Hematopoietic multipotent progenitor cell treated with erythropoietin and hydrocortisone succinate and interleukin-3 and kit ligand, for 6 days (in vitro differentiated cells): ENCODE measurements around the gene SLC43A1.

Source experiments
- DNase-seq: peaks from one replicate; pipeline ENCODE4 v3.0.0-alpha.2; 2015

SLC43A1 gene

DNA sequence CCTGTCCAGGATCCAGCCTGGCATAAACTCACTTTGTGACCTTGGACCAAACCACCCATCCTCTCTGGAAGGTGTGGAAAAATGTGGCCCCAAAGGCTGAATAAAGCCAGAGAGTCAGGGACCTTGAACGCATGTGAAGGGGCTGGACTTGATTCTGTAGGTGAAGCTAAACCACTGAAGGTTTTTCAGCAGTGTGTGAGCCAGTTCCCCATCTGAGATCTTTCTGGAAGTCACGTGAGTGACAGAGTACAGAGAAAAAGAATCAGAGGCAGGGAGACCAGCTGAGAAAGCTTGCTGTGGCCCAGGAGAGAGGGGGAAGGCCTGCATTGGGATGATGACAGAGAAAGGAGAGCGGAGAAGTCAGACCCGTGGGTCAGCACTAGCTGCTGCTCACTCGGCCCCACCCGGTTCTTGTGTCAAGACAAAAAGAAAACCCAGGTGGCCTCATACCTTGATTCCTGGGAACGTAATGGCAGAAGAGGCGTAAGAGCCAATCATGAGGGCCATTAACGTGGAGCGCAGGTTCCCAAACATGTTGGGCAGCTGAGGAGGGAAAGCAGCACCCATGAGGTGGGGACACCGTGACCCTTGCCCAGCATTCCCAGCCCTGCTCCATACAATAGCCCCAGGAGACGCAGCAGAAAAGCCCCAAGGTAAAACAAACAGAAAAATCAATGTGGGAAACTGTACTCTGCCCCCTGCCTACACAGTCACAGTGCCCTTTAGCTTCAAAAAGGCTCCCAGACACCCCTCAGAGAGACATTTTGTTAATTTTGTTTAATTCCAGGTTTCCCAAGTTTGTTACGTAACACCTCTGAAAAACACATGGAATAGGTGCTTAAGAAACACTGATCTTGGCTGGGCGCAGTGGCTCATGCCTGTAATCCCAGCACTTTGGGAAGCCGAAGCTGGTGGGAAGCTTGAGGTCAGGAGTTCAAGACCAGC lies 17.9 kb downstream of the SLC43A1 start:
- DNase-seq = no peak

DNA sequence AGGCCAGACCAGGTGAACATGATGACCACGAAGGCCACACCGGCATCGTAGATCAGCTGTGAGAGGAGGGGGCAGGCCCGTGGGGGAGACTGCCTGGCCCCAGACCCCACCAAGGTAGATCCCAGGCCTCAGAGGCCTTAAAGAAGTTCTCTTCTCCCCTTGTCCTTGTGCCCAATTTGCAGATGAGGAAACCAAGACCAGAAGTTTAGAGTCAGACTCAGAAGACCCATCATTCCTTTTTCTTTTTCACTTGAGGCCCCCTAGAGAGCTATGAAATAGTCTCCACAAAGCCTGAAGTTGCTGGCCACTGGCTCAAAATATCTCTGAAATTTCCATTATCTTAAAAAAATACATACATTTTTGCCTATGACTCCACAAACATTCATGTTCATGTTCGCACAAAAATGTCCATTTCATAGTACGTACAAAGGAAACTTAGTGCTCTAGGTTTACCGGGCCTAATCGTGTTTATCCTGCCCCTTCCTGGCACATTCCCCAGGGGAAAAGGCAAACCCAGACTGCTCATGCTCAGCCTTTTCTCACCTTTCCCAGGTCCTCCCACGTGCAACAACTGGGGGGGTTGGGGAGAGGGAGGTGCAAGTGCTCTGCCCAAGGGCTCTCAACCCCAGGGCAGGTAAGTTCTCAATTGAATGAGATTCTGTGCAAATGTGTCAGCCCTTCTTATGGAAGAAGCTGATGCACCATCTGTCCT lies 19.2 kb downstream of the SLC43A1 start:
- DNase-seq = no peak

DNA sequence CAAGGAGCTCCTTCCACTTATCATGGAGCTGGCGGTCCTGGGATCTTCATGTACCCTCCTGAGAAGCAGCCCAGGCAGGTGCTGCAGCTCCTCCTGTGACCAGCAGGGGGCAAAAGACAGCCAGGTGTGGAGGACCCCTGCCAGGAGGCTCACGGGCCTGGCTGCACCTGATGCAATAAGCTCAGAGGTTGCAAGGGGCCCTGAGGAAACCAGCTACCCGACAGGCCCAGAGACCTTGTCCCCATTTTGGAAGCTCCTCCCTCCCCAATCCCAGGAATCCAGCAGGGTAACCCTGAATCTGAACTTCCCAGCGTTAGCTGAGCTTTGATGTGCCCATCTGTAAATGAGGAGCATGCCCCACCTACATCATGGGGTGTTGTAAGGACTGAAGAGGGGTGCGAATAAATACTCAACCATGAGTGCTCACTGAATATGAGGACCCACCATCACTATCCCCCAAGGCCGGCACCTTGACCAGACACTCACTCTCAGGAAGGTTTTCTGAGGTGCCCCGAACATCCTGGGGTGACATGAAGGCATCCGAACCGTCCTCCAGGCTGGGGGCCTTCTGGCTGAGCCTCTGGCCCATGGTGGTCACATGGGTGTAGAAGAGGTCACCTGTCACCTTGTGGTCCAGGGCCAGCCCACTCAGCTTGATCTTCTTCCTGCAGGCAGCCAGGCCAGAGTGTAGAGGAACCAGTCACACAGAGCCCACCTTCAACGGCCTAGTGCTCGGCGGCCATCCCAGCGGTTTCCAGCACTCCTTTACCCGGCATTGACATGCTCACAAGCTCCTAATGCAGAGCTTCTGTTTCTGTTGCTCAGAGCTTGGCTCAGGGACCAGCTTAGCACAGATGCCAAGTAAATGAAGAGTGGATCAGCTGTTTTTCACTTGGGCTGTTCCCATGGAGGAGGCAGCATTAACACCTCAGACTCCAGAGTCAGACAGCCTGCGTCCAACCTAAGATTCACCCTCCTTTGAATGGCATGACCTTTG lies 21.7 kb downstream of the SLC43A1 start:
- peak; percentile 54 for DNase-seq

DNA sequence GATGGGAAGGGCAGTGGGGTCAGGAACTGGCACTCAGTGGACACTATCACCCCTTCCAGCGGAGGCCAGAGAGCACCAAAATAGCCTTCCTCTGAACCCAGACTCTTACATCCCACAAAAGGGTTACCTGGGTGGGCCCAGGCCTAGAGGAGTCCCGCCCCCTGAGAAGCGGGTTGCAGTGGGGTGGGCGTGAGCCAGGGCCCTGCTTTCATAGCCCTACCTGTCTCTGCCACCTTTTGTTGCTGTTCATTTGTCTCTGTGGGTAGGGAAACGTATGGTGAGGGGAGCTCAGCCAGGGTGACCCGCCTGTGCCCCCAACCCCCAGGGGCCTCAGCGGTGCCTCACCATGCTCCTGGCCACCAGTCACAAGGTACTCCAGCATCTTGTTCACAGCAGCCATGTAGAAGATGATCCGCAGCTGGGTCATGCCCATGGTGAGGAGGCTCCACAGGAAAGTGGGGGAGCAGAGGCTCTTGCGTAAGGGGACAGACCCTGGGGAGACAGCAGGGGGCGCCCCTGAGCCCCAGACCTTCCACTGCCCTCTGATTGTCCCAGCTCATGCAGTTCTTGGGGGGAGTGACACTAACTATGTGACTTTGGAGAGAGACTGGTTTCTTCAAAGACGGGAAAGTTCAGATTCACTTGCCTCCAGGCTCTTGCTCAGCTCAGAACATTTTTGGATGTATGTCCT lies 24.0 kb downstream of the SLC43A1 start:
- peak; percentile 87 for DNase-seq

DNA sequence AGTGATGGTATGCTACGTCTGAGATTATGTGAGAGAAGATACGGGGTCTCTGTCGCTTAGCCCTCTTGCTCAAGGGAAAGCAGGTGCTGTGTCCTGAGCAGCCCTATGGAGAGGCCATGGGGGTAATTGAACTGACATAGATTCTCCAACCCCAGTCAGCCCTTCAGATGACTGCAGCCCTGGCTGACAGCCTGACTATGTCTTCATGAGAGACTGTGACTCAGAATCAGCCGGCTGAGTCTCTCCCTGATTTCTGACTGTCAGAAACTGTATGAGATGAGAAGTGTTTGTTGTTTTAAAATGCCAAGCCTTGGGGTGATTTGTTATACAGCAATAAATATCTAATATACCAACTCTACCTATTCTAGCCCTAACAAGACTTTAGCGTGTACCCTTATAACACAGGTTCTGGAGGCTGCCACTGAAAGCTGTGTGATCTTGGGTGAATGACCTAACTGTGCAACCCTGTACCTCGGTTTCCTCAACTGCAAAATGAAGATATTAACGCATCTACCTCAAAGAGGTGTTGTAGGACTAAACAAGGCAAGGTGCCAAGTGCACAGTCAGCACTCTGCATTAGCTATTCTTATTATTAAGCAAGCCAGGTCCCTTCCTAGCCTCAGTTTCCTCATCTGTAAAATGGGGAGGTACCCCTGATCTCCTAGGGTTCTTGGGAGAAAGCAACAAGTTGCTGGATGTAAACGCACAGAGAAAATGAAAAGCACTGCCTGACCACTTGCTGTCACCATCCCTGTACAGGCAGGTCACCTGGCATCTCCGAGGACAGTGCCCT lies 24.9 kb downstream of the SLC43A1 start:
- no peak for DNase-seq

DNA sequence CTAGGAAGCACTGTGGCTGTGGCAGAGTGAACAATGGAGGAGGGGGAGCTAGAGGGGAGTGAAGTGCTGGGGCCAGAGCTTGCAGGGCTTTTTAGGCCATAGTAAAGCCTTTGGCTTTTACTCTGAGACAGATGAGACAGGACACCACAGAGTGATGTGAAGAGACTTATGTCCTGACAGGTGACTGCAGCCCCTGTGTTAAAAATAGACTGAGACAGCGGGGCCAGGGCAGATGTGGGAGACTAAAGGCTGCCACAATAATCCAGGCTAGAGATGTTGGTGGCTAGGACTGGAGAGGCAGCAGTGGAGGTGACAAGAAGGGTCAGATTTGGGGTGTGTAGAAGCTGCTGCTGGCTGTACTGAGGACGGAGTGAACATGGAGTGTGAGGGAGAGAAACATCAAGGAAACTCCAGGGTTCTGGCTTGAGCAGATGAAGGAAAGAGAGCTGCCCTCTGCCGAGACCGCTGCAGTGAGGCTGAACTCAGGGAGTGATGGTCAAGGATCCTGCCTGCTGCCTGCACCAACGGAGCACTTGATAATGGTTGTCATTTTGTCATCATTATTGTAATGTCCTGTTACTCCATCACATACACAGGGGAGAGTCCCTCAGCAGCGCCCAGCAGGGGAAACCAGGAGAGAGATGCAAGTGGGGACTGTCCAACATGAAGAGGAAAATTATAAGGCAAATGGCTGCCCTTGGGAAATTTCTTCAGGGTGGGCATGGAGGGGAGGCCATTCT lies 27.4 kb downstream of the SLC43A1 start:
- no peak for DNase-seq

DNA sequence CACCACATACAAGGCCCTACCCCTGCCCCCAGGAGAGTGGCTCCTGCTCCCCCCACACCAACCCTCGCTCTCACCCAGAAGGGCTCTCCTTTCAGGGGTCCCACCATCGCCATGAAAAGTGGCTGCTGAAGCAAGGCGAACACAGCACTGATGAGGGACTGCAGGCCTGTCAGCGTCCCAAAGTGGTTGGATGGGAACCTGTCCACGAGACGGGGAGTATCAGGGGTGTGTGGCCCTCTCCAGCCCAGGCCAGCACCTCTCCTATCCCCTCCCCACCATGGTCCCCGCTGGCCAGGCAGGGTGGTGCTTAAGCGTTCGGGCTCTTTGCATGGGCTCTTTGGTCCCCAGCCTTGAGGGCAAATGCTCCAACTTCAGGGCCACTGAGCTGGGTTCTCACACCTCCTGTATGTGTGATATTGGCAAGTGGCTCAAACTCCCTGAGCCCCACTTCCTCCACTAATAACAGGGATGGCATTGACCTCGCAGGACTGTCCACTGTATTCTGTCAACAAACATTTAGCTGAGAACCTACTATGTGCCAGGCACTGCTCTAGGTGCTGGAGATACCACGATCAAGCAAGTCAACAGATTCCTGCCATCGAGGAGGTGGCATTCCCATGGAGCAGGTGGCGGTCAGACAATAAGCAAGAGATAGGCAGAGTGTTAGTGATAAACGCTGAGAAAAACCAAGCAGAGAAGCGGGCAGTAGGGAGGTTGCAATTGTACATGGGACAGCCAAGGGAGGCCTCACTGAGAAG lies 28.3 kb downstream of the SLC43A1 start:
- DNase-seq = no peak

DNA sequence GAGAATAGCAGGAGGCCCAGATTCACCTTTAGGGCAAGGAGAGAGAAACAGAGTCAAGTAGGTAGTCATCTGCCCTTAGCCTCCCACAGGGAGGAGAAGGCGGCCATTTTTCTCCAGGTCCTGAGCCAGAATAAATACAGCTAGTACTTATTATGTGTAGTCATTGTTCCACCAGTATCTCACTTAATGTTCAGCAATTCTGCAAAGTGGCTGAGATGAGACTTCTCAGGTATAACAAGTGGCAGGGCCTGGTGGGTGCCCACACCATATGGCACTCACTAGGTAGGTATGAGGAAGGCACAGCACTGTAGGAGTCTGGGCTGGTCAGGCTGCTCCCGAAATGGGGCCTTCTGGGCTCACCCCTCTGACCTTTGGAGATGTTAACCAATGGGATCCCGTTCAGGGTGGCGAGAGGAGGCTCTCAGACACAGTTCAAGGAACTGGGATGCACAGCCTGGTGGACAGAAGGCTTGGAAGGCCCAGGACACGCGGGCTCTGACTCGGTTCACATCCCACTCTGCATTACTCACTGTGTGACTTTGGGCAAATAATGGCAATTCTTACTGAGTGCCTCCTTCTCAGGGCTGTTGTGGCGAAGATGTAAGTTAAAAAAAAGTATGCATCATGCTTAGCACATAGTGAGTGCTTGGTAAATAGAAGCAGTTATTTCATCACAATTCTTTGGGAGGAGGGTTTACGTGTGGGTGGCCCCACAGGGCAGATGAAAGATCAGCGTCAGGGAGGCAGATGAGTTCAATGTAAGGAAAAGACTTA lies 30.1 kb downstream of the SLC43A1 start:
- peak; percentile 68 for DNase-seq

DNA sequence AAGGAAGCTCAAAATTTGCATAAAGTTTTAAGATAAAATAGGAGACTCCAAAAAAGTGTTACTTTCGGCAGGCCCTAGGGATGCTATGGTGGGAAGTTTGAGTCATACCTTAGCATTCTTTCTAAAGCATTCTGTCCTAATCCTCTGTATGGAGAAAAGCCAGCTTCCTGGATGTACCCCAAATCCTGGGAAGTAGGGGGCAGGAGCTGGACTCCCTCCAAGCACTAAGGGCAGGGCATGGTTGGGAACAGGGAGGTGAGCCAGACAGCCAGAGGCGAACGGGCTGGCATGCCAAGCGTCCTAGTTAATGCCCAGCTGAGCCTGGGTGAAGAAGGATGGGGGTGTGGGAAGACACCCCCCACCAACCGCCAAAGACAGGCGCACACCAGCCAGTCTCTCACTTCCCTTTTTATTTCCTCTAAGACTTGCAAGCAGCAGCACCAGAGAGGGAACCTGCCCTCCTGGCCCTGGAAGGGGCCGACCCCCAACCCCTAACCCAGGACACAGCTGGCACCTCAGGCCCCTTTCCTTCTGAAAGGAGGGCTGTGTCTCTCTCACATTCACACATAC lies 31.3 kb downstream of the SLC43A1 start:
- DNase-seq = peak; percentile 70

DNA sequence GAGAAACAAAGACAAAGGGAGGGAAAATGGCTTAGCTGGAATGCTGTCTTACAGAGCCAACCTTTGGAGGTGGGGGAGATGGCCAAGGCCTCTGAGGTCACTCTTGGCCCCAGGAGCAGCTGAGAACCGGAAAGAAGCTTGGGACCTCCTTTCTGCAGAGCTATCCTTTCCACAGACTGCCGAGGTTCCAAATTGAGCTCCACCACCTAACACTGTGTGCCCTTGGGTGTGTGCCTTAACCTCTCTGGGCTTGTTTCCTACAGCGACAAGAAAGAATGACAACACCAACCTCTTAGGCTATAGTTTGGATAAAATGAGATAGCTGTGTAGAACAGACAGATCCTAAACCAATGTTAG lies 32.0 kb downstream of the SLC43A1 start:
- no peak for DNase-seq

DNA sequence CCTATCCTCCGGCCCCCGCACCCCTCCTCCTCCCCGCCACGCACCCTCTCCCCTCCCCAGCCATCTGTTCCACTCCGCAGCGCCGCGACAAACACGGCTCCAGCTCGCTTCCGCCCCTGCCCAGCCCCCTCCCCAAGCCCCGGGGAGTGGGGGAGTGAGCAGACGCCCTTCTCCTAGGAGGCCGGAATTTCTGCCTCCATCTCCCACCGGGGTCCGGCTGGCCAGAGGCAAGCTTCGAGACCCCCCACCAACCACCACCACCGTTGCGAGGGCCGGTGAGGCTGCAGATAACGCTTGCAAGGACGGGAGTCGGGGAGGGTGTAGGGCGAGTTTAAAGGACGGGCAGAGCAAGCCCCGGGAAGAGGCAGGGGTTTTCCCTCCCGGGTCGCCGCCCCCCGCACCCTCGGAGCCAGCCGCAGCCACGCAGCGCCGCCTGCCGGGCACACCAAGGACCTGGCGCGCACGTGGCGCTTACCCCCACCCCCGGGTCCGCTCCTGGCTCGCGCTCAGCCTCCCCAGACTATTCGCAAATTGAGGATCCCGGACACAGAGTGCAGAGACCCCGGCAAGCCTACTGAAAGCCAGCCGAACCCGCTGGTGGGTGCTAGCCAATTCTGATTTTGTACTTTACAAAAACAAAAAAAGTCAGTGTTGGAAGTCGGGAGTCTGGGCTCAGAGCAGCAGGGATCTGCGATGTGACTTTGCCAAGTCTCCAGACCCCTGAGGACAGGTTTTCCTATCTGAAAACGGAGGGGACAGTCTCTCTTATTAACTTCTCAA lies 32.5 kb downstream of the SLC43A1 start:
- DNase-seq = peak; percentile 79

DNA sequence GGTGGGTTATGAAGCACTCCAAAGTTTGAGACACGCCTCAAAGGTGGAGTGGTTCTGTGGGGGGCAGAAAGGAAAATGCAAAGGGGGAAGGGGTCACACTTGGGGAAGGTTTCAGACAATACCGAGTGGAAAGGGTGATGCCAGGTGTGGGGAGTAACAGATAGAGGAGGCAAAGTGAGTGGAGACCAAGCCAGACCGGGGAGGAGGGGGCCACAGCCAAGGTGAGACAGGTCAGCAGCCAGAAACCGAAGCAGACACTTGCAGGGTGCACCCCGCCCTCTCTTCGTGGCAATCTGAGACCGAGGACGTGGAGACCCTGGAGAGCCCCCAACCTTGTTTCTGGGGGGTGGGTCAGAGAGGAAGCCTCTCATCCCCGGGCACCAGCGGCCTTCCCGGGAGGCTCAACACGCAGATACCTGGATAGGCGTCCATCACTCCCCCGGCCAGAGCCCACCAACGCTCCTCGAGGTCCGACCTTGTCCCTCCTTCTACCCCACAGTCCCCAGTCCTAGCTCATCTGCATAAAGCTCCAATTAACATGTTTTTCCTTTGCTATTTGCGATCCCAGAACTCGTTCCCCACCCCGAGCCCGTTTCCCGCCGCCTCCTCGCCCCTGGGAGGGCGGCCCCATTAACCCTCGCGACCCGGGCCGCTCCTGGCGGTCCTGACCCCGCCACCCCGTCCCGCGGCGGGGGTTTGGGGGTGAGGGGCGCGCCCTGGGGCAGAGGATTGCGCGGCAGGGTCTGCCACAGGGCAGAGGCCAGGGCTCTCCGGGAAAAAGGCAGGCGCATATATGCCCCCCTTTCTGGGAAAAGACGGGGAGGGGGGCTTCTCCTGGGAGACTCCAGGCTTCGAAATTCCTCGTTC lies 33.4 kb downstream of the SLC43A1 start:
- no peak for DNase-seq

DNA sequence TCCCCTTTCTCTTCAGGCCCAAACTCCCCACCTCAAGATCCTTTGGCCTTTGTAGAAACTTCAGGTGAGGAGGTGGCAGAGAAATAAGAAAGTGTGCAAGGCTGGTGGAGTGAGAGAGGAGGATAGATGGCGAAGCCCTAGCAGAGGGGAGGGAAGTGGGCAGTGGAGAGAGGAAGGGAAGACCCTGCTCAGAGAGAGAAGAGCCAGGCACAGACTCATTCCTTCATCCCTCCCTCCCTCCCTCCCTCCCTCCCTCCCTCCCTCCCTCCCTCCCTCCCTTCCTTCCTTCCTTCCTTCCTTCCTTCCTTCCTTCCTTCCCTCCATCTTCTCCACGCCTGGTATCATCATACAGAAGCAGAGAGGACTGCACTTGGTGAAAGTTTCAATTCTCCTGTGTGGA lies 34.2 kb downstream of the SLC43A1 start:
- DNase-seq = no peak

DNA sequence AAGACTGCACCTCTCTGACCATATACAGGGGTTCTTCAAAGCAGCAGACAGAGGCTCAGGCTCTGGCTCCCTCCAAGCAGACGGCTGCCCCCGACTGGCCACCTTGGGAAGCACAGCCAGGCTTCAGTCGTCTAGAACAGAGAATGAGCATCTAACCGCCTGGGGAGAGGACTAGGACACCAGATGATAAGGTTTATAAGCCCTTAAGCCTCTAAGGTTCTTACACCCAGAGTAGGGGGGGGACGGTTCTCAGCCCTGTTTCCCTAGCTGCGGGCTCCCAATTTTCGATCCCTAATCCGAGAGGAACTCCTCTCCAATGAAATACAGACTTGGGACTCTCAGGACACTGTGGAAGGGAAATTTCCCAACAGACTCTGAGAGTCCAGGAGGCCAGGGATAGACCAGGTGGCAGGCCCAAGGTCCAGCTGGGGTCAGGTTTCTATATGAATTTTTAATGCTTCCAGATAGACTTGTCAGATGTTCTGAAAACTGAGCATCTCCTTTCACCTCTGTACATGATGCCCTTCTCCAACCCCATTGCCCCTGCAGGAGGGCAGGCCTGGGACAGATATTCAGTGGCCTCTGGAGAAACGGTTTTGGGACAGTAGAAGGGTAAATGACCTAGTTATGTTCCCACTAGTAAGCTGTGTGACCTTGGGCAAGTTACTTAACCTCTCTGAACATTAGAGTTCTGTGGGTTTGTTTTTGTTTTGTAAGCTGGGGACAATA lies 34.9 kb downstream of the SLC43A1 start:
- DNase-seq = peak; percentile 92

DNA sequence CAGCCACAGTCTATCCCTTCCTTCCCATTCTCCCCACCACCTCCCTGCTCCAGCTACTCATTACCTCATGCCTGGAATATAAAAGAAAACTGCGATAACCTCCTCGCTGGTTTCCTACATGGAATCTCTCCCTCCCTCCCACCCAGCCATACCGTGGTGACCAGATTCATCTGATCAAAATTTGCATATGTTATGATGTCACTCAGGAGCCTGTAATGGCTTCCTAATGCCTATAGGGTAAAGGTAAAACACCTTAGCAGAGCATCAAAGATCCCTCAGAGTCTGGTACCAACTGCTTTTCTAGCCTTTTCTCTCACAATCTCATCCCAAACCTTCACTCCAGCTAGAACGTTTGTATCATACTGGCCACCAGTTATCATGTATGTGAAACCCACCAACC lies 35.6 kb downstream of the SLC43A1 start:
- DNase-seq = no peak

DNA sequence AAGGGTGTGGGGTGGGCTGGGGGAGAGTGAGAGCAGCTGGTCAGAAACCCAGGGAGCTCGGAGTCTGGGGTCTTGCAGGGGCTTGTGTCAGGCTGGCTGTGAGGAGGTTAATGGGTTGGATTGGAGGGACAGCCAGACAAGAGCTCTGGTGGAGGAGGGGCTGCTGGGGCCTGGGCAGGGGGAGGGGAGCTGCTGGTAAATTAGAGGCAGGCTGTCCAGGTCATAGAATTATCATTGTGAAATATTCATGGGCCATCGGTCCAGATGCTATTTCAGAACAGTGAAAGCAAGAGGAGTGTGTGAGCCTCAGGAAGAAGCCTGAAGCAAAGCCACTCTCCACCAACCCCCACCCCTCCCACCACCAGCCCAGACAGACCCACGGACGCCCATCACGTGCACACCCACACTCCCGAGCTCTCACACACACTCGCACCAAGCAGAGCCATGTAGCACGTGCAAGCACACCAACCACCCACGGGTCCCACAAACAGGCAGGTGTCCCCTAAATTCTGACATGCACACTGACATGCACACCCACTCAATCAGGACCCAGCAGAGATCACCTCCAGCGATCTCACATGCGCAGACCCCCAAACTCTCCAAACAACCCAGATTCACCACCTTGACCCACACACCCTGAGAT lies 36.4 kb downstream of the SLC43A1 start:
- no peak for DNase-seq
